PC-3 (cell line): ENCODE results near the gene KRT80. TPM values are rescaled to one million over a fixed set of nuclear protein-coding genes. Genes with fewer than 3 reads are reported as not detected.

Experiments used
- ATAC-seq: fragments of 200-7000 bp; cut with Tn5 transposase; 2 replicates; pipeline ENCODE4 v1.9.1; 2020; ENCODE audit warnings: mild to moderate bottlenecking, moderate library complexity
- BruUV-seq: library from RNA; stranded (reverse); fragments of 400-500 nt; replicated peaks from 2 replicates; lab custom pipeline; 2021; lab: Mats Ljungman, UMichigan
- CTCF ChIA-PET: fragments of 300-600 bp; sonication (Branson Sonifier 250); formaldehyde crosslinking; loops from one replicate; lab custom pipeline; 2022; ENCODE audit warnings: antibody characterized with exemption; lab: Charles Lee
- POLR2A ChIA-PET: fragments of 300-600 bp; sonication (Branson Sonifier 250); formaldehyde crosslinking; loops from one replicate; lab custom pipeline; 2022; ENCODE audit warnings: antibody characterized with exemption; ENCODE audit not compliant: unreplicated experiment; lab: Charles Lee
- DNase-seq: peaks from one replicate; pipeline ENCODE4 v3.0.0-alpha.2; 2015
- H2AFZ ChIP-seq: fragments of 300-600 bp; sonication (generic); 2 replicates; pipeline ENCODE4 v1.6.0; 2016; ENCODE audit warnings: antibody characterized with exemption, low read length
- H3F3A ChIP-seq: fragments of 300-600 bp; sonication (generic); one replicate; pipeline ENCODE4 v1.6.0; 2017; ENCODE audit warnings: antibody characterized with exemption, low read length, control low read depth, mild to moderate bottlenecking; ENCODE audit not compliant: unreplicated experiment
- H3K27ac ChIP-seq: fragments of 300-600 bp; sonication (generic); 2 replicates; pipeline ENCODE4 v1.5.1; 2016; ENCODE audit warnings: mild to moderate bottlenecking, low read length
- H3K27me3 ChIP-seq: fragments of 300-600 bp; sonication (generic); 2 replicates; pipeline ENCODE4 v1.6.1; 2016; ENCODE audit warnings: low read length, mixed read lengths
- H3K36me3 ChIP-seq: fragments of 300-600 bp; sonication (generic); 2 replicates; pipeline ENCODE4 v1.6.1; 2016; ENCODE audit warnings: low read depth, mixed run types, low read length, mixed read lengths
- H3K4me1 ChIP-seq: fragments of 300-600 bp; sonication (generic); 2 replicates; pipeline ENCODE4 v1.5.1; 2016; ENCODE audit warnings: low read length; ENCODE audit not compliant: insufficient read depth
- H3K4me2 ChIP-seq: fragments of 300-600 bp; sonication (generic); 2 replicates; pipeline ENCODE4 v1.6.0; 2016; ENCODE audit warnings: low read length
- H3K4me3 ChIP-seq: fragments of 300-600 bp; sonication (generic); 2 replicates; pipeline ENCODE4 v1.5.1; 2016; ENCODE audit warnings: mild to moderate bottlenecking, low read length, mixed read lengths
- H3K79me2 ChIP-seq: fragments of 300-600 bp; sonication (generic); 2 replicates; pipeline ENCODE4 v1.6.1; 2017; ENCODE audit warnings: low read length, mixed read lengths
- H3K9ac ChIP-seq: fragments of 300-600 bp; sonication (generic); 2 replicates; pipeline ENCODE4 v1.6.0; 2016; ENCODE audit warnings: mild to moderate bottlenecking, low read length
- H3K9me2 ChIP-seq: fragments of 300-600 bp; sonication (generic); replicated peaks from 2 replicates; pipeline ENCODE4 v1.6.1; 2016; ENCODE audit warnings: mixed run types, low read length, mixed read lengths
- H3K9me3 ChIP-seq: fragments of 300-600 bp; sonication (generic); 2 replicates; pipeline ENCODE4 v1.6.1; 2016; ENCODE audit warnings: low read length, mixed read lengths
- H4K20me1 ChIP-seq: fragments of 300-600 bp; sonication (generic); 2 replicates; pipeline ENCODE4 v1.6.1; 2016; ENCODE audit warnings: low read length, mixed read lengths
- CTCF ChIP-seq: fragments of 300-600 bp; sonication (generic); conservative IDR thresholded peaks from 2 replicates; pipeline ENCODE4 v1.5.1; 2017; ENCODE audit warnings: antibody characterized with exemption, low read depth, mild to moderate bottlenecking, low read length
- EZH2 ChIP-seq: fragments of 300-600 bp; sonication (generic); IDR thresholded peaks from one replicate; pipeline ENCODE4 v1.6.1; 2017; ENCODE audit warnings: antibody characterized with exemption, mild to moderate bottlenecking, low read length; ENCODE audit not compliant: unreplicated experiment
- EZH2phosphoT487 ChIP-seq: fragments of 300-600 bp; sonication (generic); IDR thresholded peaks from 2 replicates; pipeline ENCODE4 v1.6.1; 2018; ENCODE audit warnings: mild to moderate bottlenecking, antibody characterized with exemption, low read length, borderline replicate concordance
- intact Hi-C: fragments of 100-400 bp; cut with micrococcal nuclease; formaldehyde crosslinking; loops from 2 replicates; pipeline ENCODE4 v1.9.0; 2023
- total RNA-seq: library from RNA; depleted of rRNA; stranded (reverse); fragments of >200 nt; gene quantifications from 2 replicates; pipeline ENCODE4 v1.2.3, GENCODE V29; 2014

KRT80 gene
- total RNA-seq, 1 experiment from 2014 or later: 19.8 TPM

- H3K79me2 ChIP-seq: peaks cover 37% of the 10 kb centered on the region
- TF ChIP-seq EZH2: no peak
- TF ChIP-seq EZH2phosphoT487: no peak
- no peak for TF ChIP-seq CTCF
- ChIA-PET POLR2A (interaction anchor here (0.6 kb wide), 1 partner anchor 95 kb away, joined by 3 read pairs; no protein-coding TSS in a partner anchor), CTCF (no interaction called here)
- peak overlapping the region; percentile 91 for H3K27ac ChIP-seq
- H3K4me2 ChIP-seq: no peak overlapping the region
- no peak overlapping the region for H2AFZ ChIP-seq
- H3K4me1 ChIP-seq: peaks cover 91% of the 10 kb centered on the region
- DNase-seq: peak; percentile 2
- H3F3A ChIP-seq: peaks cover 30% of the 10 kb centered on the region
- peaks cover 71% of the 10 kb centered on the region for H3K36me3 ChIP-seq
- no TSS peak for BruUV-seq
- no peak overlapping the region for H3K9ac ChIP-seq
- no peaks in the 10 kb centered on the region for H3K9me2 ChIP-seq
- H3K27me3 ChIP-seq: no peaks in the 10 kb centered on the region
- intact Hi-C loops: no loop called here
- H3K9me3 ChIP-seq: no peaks in the 10 kb centered on the region
- H3K4me3 ChIP-seq: no peak overlapping the region
- no peak for ATAC-seq
- peaks cover 23% of the 10 kb centered on the region for H4K20me1 ChIP-seq
These were observed 48.0 kb upstream of the KRT80 start for GRCh38 chr12:52239767-52240166.

- peaks cover 30% of the 10 kb centered on the region for H3F3A ChIP-seq
- peak overlapping the region; percentile 27; the same call in 1 of the 2 replicates for H3K4me2 ChIP-seq
- peaks cover 41% of the 10 kb centered on the region for H3K79me2 ChIP-seq
- intact Hi-C loops: no loop called here
- no peaks in the 10 kb centered on the region for H3K27me3 ChIP-seq
- BruUV-seq: no TSS peak
- no peaks in the 10 kb centered on the region for H3K9me3 ChIP-seq
- peaks cover 30% of the 10 kb centered on the region for H4K20me1 ChIP-seq
- H3K4me1 ChIP-seq: peaks cover 88% of the 10 kb centered on the region
- POLR2A ChIA-PET: interaction anchor here (0.6 to 1.3 kb wide), 2 partner anchors 39 to 94 kb away, joined by 3 to 8 read pairs; no protein-coding TSS in a partner anchor
- CTCF ChIA-PET: no interaction called here
- H3K4me3 ChIP-seq: no peak overlapping the region
- peak; percentile 17 for DNase-seq
- H3K27ac ChIP-seq: peak overlapping the region; percentile 91
- no peak for TF ChIP-seq CTCF
- TF ChIP-seq EZH2: no peak
- no peak for TF ChIP-seq EZH2phosphoT487
- H3K36me3 ChIP-seq: peaks cover 78% of the 10 kb centered on the region
- H2AFZ ChIP-seq: no peak overlapping the region
- H3K9ac ChIP-seq: no peak overlapping the region
- ATAC-seq: no peak
- H3K9me2 ChIP-seq: no peaks in the 10 kb centered on the region
These were observed 47.3 kb upstream of the KRT80 start for GRCh38 chr12:52238916-52239646.
